ENCODE measurements around the gene ZNF746. TPM values are rescaled to one million over a fixed set of nuclear protein-coding genes. Genes with fewer than 3 reads are reported as not detected.

The ZNF746 gene
- total RNA-seq, 1 experiment from 2014 or later = 22.2 TPM

DNA sequence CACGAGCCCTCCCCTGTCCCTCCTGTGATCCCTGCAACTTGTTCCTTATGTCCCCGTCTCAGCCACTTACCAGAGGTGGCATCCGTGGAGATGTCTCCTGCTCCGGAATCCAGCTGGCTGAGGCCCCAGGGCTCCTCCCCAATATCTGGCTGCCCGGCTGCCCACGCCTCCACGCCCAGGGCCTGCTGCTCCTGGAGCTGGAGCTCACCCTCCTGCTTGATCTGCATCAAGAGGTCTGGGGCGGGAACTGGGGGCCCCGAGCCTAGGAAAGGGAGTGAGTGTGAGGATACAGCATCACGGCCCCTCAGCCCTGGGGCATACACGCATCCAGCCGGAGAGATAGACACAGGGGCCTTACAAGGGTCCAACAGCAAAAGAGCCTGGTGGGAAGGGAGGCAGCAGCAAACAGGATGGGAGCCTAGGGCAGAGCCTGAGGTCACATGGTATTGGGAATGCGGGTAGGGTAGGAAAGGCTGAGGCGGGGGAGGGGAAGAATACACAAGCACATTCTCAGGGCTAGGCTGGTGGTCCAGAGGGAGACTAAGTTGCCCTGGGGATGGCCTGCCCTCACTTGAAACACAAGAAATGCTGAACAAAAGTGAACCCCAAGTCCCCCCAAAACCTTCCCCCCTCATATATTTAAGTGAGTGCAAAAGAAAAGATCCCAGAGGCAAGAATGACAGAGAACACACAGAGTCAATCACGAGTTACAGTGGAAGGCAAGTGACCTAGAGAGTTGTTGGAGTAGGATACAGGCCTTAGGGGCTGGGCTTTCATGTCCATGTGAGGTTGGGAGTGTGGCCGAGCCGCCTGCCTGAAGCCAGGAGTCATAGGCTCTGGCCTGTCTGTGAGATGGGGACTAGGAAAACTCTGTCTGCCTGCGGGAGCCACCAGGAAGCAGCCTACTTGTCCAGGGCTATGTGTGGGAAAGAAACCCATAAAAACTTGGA is 19.8 kb downstream of the ZNF746 start:
- peaks cover 10% of the 10 kb centered on the region; the same call in 1 of the 2 replicates for H3K9me3 ChIP-seq (ENCODE audit: control insufficient read depth, insufficient read depth, low read depth, low read length)
- no peaks in the 10 kb centered on the region for H3K4me1 ChIP-seq (ENCODE audit: control insufficient read depth, insufficient read depth, low read length)
- no peaks in the 10 kb centered on the region for H3K27me3 ChIP-seq (ENCODE audit: control insufficient read depth, insufficient read depth, low read length)
- H3K4me3 ChIP-seq (ENCODE audit: low read depth in 2 of 2, low read length in 2 of 2) = no peak overlapping the region
- intact Hi-C loops (cut with micrococcal nuclease; ENCODE audit: unreplicated experiment) (no loop called here), in situ Hi-C loops (cut with HindIII; ENCODE audit: low pct_unique_long_range_greater_than_20kb, low sequenced_read_pairs) (no loop called here)
- BruUV-seq (replicated peaks) = no TSS peak
- no peak for TF ChIP-seq REST (IDR thresholded peaks at IDR 0.05; ENCODE audit: insufficient read depth in 1 of 2, low read depth in 2 of 2, low read length in 1 of 2)
- H3K27ac ChIP-seq (ENCODE audit: low read length) = no peak overlapping the region
- ChIA-PET POLR2A (no interaction called here), CTCF (no interaction called here)
- ATAC-seq (0 out of 2 replicates have a peak, but pooled peaks have one; percentile 46), DNase-seq (ENCODE audit: low read depth, low spot score) (no peak)
- peaks cover 11% of the 10 kb centered on the region for H3K36me3 ChIP-seq (ENCODE audit: control insufficient read depth, insufficient read depth, low read length)

- ATAC-seq = 0 out of 2 replicates have a peak, but pooled peaks have one; percentile 45
- ChIA-PET CTCF (no interaction called here), POLR2A (no interaction called here)
- Histone ChIP-seq H3K4me3 (ENCODE audit: low read depth in 2 of 2, low read length in 2 of 2) (no peak overlapping the region), H3K9me3 (ENCODE audit: control insufficient read depth, insufficient read depth, low read depth, low read length) (peaks cover 10% of the 10 kb centered on the region; the same call in 1 of the 2 replicates), H3K4me1 (ENCODE audit: control insufficient read depth, insufficient read depth, low read length) (no peaks in the 10 kb centered on the region), H3K27ac (ENCODE audit: low read length) (no peak overlapping the region), H3K27me3 (ENCODE audit: control insufficient read depth, insufficient read depth, low read length) (no peaks in the 10 kb centered on the region), H3K36me3 (ENCODE audit: control insufficient read depth, insufficient read depth, low read length) (peaks cover 11% of the 10 kb centered on the region)
- intact Hi-C loops (cut with micrococcal nuclease; ENCODE audit: unreplicated experiment) = no loop called here
- no peak for TF ChIP-seq POLR2AphosphoS5 (IDR thresholded peaks at IDR 0.05; ENCODE audit: low read depth, low read length)
- in situ Hi-C loops (cut with HindIII; ENCODE audit: low pct_unique_long_range_greater_than_20kb, low sequenced_read_pairs) = no loop called here
- BruUV-seq (replicated peaks) = no TSS peak
- DNase-seq (ENCODE audit: low read depth, low spot score) = no peak
Observed at GRCh38 chr7:149476791-149477190, 20.8 kb downstream of the ZNF746 start.

- no TSS peak for BruUV-seq (replicated peaks)
- ChIA-PET CTCF (interaction anchor here (0.6 kb wide), 1 partner anchor 326 kb away, joined by 5 read pairs; no protein-coding TSS in a partner anchor), POLR2A (no interaction called here)
- H3K27ac ChIP-seq (ENCODE audit: low read length) = no peak overlapping the region
- intact Hi-C loops (cut with micrococcal nuclease; ENCODE audit: unreplicated experiment) = no loop called here
- in situ Hi-C loops (cut with HindIII; ENCODE audit: low pct_unique_long_range_greater_than_20kb, low sequenced_read_pairs) = no loop called here
- H3K9me3 ChIP-seq (ENCODE audit: control insufficient read depth, insufficient read depth, low read depth, low read length) = peaks cover 10% of the 10 kb centered on the region; the same call in 1 of the 2 replicates
- no peaks in the 10 kb centered on the region for H3K27me3 ChIP-seq (ENCODE audit: control insufficient read depth, insufficient read depth, low read length)
- H3K4me3 ChIP-seq (ENCODE audit: low read depth in 2 of 2, low read length in 2 of 2) = no peak overlapping the region
- no peaks in the 10 kb centered on the region for H3K4me1 ChIP-seq (ENCODE audit: control insufficient read depth, insufficient read depth, low read length)
- TF ChIP-seq SIN3A (IDR thresholded peaks at IDR 0.05; ENCODE audit: borderline replicate concordance, insufficient read depth, low read depth, low read length) (no peak), REST (IDR thresholded peaks at IDR 0.05; ENCODE audit: insufficient read depth in 1 of 2, low read depth in 2 of 2, low read length in 1 of 2) (no peak), CTCF (IDR thresholded peaks at IDR 0.05) (no peak), TCF7L2 (IDR thresholded peaks at IDR 0.05; ENCODE audit: low read depth, low read length) (no peak), POLR2AphosphoS5 (IDR thresholded peaks at IDR 0.05; ENCODE audit: low read depth, low read length) (no peak)
- ATAC-seq (0 out of 2 replicates have a peak, but pooled peaks have one; percentile 47), DNase-seq (ENCODE audit: low read depth, low spot score) (no peak)
- H3K36me3 ChIP-seq (ENCODE audit: control insufficient read depth, insufficient read depth, low read length) = peaks cover 11% of the 10 kb centered on the region
Observed at GRCh38 chr7:149475121-149476045, 22.2 kb downstream of the ZNF746 start.
